HepG2 (cell line): ENCODE measurements around the gene POC1B. TPM values are rescaled to one million over a fixed set of nuclear protein-coding genes. Genes with fewer than 3 reads are reported as not detected.

Source experiments
- AKAP8 ChIP-seq: sonication (generic); formaldehyde crosslinking; IDR thresholded peaks from 2 replicates; pipeline ENCODE4 v1.5.1; 2020; ENCODE audit warnings: mild to moderate bottlenecking, missing genetic modification reagents
- ATAD3A ChIP-seq: sonication (generic); formaldehyde crosslinking; IDR thresholded peaks from 2 replicates; pipeline ENCODE4 v1.4.0; 2020; ENCODE audit warnings: missing genetic modification reagents
- CCDC6 ChIP-seq: sonication (generic); formaldehyde crosslinking; IDR thresholded peaks from 2 replicates; pipeline ENCODE4 v1.8.1; 2022; ENCODE audit warnings: mild to moderate bottlenecking, missing genetic modification reagents, moderate library complexity
- GTF3A ChIP-seq: sonication (generic); formaldehyde crosslinking; conservative IDR thresholded peaks from 2 replicates; pipeline ENCODE4 v1.4.0; 2020; ENCODE audit warnings: mild to moderate bottlenecking, missing genetic modification reagents
- HCFC1 ChIP-seq: fragments of 150-350 bp; IDR thresholded peaks from 2 replicates; pipeline ENCODE4 v1.6.1; 2014; ENCODE audit warnings: low read depth, low read length
- HNRNPUL1 ChIP-seq: fragments of 200-400 bp; formaldehyde crosslinking; IDR thresholded peaks from 2 replicates; pipeline ENCODE4 v1.6.1; 2017; ENCODE audit warnings: low read depth, mild to moderate bottlenecking, low read length, moderate library complexity
- HOMEZ ChIP-seq: IDR thresholded peaks from 2 replicates; pipeline ENCODE4 v1.6.1; 2016; ENCODE audit warnings: low read depth
- KLF9 ChIP-seq: IDR thresholded peaks from 2 replicates; pipeline ENCODE4 v1.6.1; 2016; ENCODE audit warnings: low read depth
- MBNL3 ChIP-seq: fragments of 250-450 bp; sonication (Bioruptor Pico); conservative IDR thresholded peaks from 2 replicates; pipeline ENCODE4 v1.8.0; 2022; ENCODE audit warnings: mild to moderate bottlenecking, inconsistent platforms
- MLX ChIP-seq: IDR thresholded peaks from 2 replicates; pipeline ENCODE4 v1.6.1; 2016
- NFIB ChIP-seq: sonication (generic); formaldehyde crosslinking; IDR thresholded peaks from 2 replicates; pipeline ENCODE4 v1.9.0; 2021; ENCODE audit warnings: missing genetic modification reagents, mild to moderate bottlenecking, borderline replicate concordance
- SNAPC5 ChIP-seq: sonication (generic); formaldehyde crosslinking; IDR thresholded peaks from 2 replicates; pipeline ENCODE4 v1.8.1; 2023; ENCODE audit warnings: mild to moderate bottlenecking, missing genetic modification reagents, borderline replicate concordance
- THRA ChIP-seq: sonication (generic); formaldehyde crosslinking; IDR thresholded peaks from 2 replicates; pipeline ENCODE4 v1.4.0; 2020; ENCODE audit warnings: missing genetic modification reagents, borderline replicate concordance
- TSC22D2 ChIP-seq: sonication (generic); formaldehyde crosslinking; IDR thresholded peaks from 2 replicates; pipeline ENCODE4 v1.5.1; 2020; ENCODE audit warnings: missing genetic modification reagents, mild to moderate bottlenecking, borderline replicate concordance
- ZNF44 ChIP-seq: sonication (generic); formaldehyde crosslinking; IDR thresholded peaks from 2 replicates; pipeline ENCODE4 v1.5.1; 2020; ENCODE audit warnings: mild to moderate bottlenecking, missing genetic modification reagents
- ZNF512B ChIP-seq: sonication (generic); formaldehyde crosslinking; IDR thresholded peaks from 2 replicates; pipeline ENCODE4 v1.5.1; 2020; ENCODE audit warnings: missing genetic modification reagents, mild to moderate bottlenecking, borderline replicate concordance
- ZNF558 ChIP-seq: sonication (generic); formaldehyde crosslinking; IDR thresholded peaks from 2 replicates; pipeline ENCODE4 v1.9.0; 2022; ENCODE audit warnings: mild to moderate bottlenecking, missing genetic modification reagents, borderline replicate concordance
- ZNF615 ChIP-seq: sonication (generic); formaldehyde crosslinking; IDR thresholded peaks from 2 replicates; pipeline ENCODE4 v1.5.0; 2020; ENCODE audit warnings: mild to moderate bottlenecking, missing genetic modification reagents, borderline replicate concordance
- ZNF740 ChIP-seq: sonication (generic); formaldehyde crosslinking; IDR thresholded peaks from 2 replicates; pipeline ENCODE4 v1.4.0; 2020; ENCODE audit warnings: missing genetic modification reagents
- ZNF83 ChIP-seq: sonication (generic); formaldehyde crosslinking; IDR thresholded peaks from 2 replicates; pipeline ENCODE4 v1.4.0; 2020; ENCODE audit warnings: missing genetic modification reagents, mild to moderate bottlenecking, borderline replicate concordance
- polyA plus RNA-seq, 8 experiments: library from polyadenylated mRNA; depleted of rRNA in 3 of 8; stranded (reverse) in 7 of 8; unstranded in 1 of 8; fragments of >200 nt; fragmentation: Illumina TruSeq in 4 of 8; extraction: Trizol in 4 of 8; gene quantifications; 2 replicates each; pipeline versions ENCODE4 v1.2.1 to v1.2.3, GENCODE V29; 2011 to 2016; ENCODE audit warnings: low read depth in 4 of 8, missing spikeins in 1 of 8, mixed read lengths in 1 of 8; ENCODE audit not compliant: insufficient read depth in 1 of 8
- total RNA-seq, 5 experiments: library from RNA; depleted of rRNA; stranded (reverse); fragments of >200 nt; fragmentation: Illumina TruSeq; extraction: Trizol; gene quantifications; 2 replicates each; pipeline ENCODE4 v1.2.3, GENCODE V29; 2016; ENCODE audit warnings: low read depth in 1 of 5

Gene POC1B
- total and polyA plus RNA-seq, 2 of the 13 experiments (the other 11 are each of a cell fraction or from before 2014, with no cell fraction given), result 9.3 to 11.0 TPM

- no peak for TF ChIP-seq ZNF512B (CRISPR knock-in tag)
- TF ChIP-seq ZNF44 (CRISPR knock-in tag), result no peak
- peak; percentile 95 for TF ChIP-seq MLX (CRISPR knock-in tag)
- TF ChIP-seq ZNF740, result no peak
- TF ChIP-seq ATAD3A (CRISPR knock-in tag), result no peak
- TF ChIP-seq HCFC1, result no peak
- no peak for TF ChIP-seq NFIB (CRISPR knock-in tag)
- TF ChIP-seq KLF9 (CRISPR knock-in tag), result no peak
- TF ChIP-seq THRA (CRISPR knock-in tag), result peak; percentile 80
- TF ChIP-seq TSC22D2 (CRISPR knock-in tag), result no peak
- no peak for TF ChIP-seq HNRNPUL1
- 0 out of 2 replicates have a peak, but pooled peaks have one; percentile 20 for TF ChIP-seq HOMEZ (CRISPR knock-in tag)
- no peak for TF ChIP-seq MBNL3 (CRISPR knock-in tag)
- 0 out of 2 replicates have a peak, but pooled peaks have one; percentile 57 for TF ChIP-seq CCDC6 (CRISPR knock-in tag)
- 0 out of 2 replicates have a peak, but pooled peaks have one; percentile 61 for TF ChIP-seq ZNF615 (CRISPR knock-in tag)
- no peak for TF ChIP-seq SNAPC5 (CRISPR knock-in tag)
- 0 out of 2 replicates have a peak, but pooled peaks have one; percentile 87 for TF ChIP-seq ZNF558 (CRISPR knock-in tag)
- TF ChIP-seq AKAP8 (CRISPR knock-in tag), result no peak
- 0 out of 2 replicates have a peak, but pooled peaks have one; percentile 79 for TF ChIP-seq GTF3A (CRISPR knock-in tag)
- no peak for TF ChIP-seq ZNF83 (CRISPR knock-in tag)
Measured at GRCh38 chr12:89383235-89384049, 142.4 kb downstream of the POC1B start (continued).
